Iris pigment epithelial cell (primary cell): ENCODE results near the gene LMO1.
A peak's percentile ranks its signal among the peaks of the same experiment; 100 is the strongest.

Experiments
- DNase-seq: peaks from one replicate; pipeline ENCODE4 v3.0.0-alpha.2; 2011; ENCODE audit warnings: low read depth

The LMO1 gene

GRCh38 chr11:8263109-8263768 is 439 bp downstream of the LMO1 start:
- peak; percentile 7 for DNase-seq

- DNase-seq = peak; percentile 76
Observed at GRCh38 chr11:8262552-8263108, 1.0 kb downstream of the LMO1 start.

GRCh38 chr11:8261921-8262551 is 1.6 kb downstream of the LMO1 start:
- DNase-seq = no peak

GRCh38 chr11:8261291-8261690 is 2.4 kb downstream of the LMO1 start:
- no peak for DNase-seq

GRCh38 chr11:8260202-8260966 is 3.3 kb downstream of the LMO1 start:
- no peak for DNase-seq

GRCh38 chr11:8259306-8259959 is 4.2 kb downstream of the LMO1 start:
- no peak for DNase-seq

GRCh38 chr11:8258784-8259183 is 4.9 kb downstream of the LMO1 start:
- peak; percentile 75 for DNase-seq

- no peak for DNase-seq
Observed at GRCh38 chr11:8258289-8258688, 5.4 kb downstream of the LMO1 start.

GRCh38 chr11:8257003-8257664 is 6.5 kb downstream of the LMO1 start:
- no peak for DNase-seq

- no peak for DNase-seq
Observed at GRCh38 chr11:8256271-8257002, 7.2 kb downstream of the LMO1 start.

GRCh38 chr11:8253566-8253965 is 10.1 kb downstream of the LMO1 start:
- DNase-seq = no peak

- no peak for DNase-seq
Observed at GRCh38 chr11:8252946-8253345, 10.7 kb downstream of the LMO1 start.

- no peak for DNase-seq
Observed at GRCh38 chr11:8252388-8252787, 11.3 kb downstream of the LMO1 start.

GRCh38 chr11:8251616-8252295 is 11.9 kb downstream of the LMO1 start:
- no peak for DNase-seq

GRCh38 chr11:8250981-8251615 is 12.6 kb downstream of the LMO1 start:
- DNase-seq = no peak

GRCh38 chr11:8250434-8250833 is 13.2 kb downstream of the LMO1 start:
- DNase-seq = no peak

- no peak for DNase-seq
Observed at GRCh38 chr11:8249482-8249881, 14.2 kb downstream of the LMO1 start.

GRCh38 chr11:8248786-8249185 is 14.9 kb downstream of the LMO1 start:
- DNase-seq = no peak

- no peak for DNase-seq
Observed at GRCh38 chr11:8247312-8247711, 16.4 kb downstream of the LMO1 start.

- no peak for DNase-seq
Observed at GRCh38 chr11:8243458-8243857, 20.2 kb downstream of the LMO1 start.
